ENCODE data around the gene DGCR6.
"Not testable (repeated sequence)": the region's sequence is repeated elsewhere in the genome, so short reads cannot be mapped to it uniquely, and the experiment has no call there.

The DGCR6 gene

GRCh38 chr22:18935889-18936529 lies 29.9 kb downstream of the DGCR6 start, which contains the start of gene PRODH:
PRODH (minus strand) TSS chr22:18936293; CDS start chr22:18936287, 6 bp downstream.
- Histone ChIP-seq H3K36me3 (ENCODE audit: insufficient read depth, low read depth, low read length) (no peaks in the 10 kb centered on the region), H3K9me3 (ENCODE audit: insufficient read depth, low read depth, low read length) (no peaks in the 10 kb centered on the region), H3K4me3 (ENCODE audit: low read length) (no peak within 1 kb of the TSS), H3K9ac (ENCODE audit: low read depth, low read length) (no peak within 1 kb of the TSS), H3K4me1 (ENCODE audit: insufficient read depth, low read length) (no peaks in the 10 kb centered on the region), H3K27ac (ENCODE audit: low read length) (no peak within 1 kb of the TSS), H3K27me3 (ENCODE audit: insufficient read depth, low read length) (no peaks in the 10 kb centered on the region)

DNA sequence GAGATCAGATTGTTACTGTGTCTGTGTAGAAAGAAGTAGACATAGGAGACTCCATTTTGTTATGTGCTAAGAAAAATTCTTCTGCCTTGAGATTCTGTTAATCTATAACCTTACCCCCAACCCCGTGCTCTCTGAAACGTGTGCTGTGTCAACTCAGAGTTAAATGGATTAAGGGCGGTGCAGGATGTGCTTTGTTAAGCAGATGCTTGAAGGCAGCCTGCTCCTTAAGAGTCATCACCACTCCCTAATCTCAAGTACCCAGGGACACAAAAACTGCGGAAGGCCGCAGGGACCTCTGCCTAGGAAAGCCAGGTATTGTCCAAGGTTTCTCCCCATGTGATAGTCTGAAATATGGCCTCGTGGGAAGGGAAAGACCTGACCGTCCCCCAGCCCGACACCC lies 32.6 kb downstream of the DGCR6 start:
- H3K27me3 ChIP-seq (ENCODE audit: insufficient read depth, low read length); H3K27ac ChIP-seq (ENCODE audit: low read length); H3K9ac ChIP-seq (ENCODE audit: low read depth, low read length); H3K36me3 ChIP-seq (ENCODE audit: insufficient read depth, low read depth, low read length); H3K4me1 ChIP-seq (ENCODE audit: insufficient read depth, low read length); H3K4me3 ChIP-seq (ENCODE audit: low read length); H3K9me3 ChIP-seq (ENCODE audit: insufficient read depth, low read depth, low read length): not testable (repeated sequence)

GRCh38 chr22:18947105-18947504 lies 41.0 kb downstream of the DGCR6 start:
- not testable (repeated sequence) for H3K9me3 ChIP-seq (ENCODE audit: insufficient read depth, low read depth, low read length); H3K36me3 ChIP-seq (ENCODE audit: insufficient read depth, low read depth, low read length); H3K4me3 ChIP-seq (ENCODE audit: low read length); H3K27ac ChIP-seq (ENCODE audit: low read length); H3K9ac ChIP-seq (ENCODE audit: low read depth, low read length); H3K4me1 ChIP-seq (ENCODE audit: insufficient read depth, low read length); H3K27me3 ChIP-seq (ENCODE audit: insufficient read depth, low read length)

DNA sequence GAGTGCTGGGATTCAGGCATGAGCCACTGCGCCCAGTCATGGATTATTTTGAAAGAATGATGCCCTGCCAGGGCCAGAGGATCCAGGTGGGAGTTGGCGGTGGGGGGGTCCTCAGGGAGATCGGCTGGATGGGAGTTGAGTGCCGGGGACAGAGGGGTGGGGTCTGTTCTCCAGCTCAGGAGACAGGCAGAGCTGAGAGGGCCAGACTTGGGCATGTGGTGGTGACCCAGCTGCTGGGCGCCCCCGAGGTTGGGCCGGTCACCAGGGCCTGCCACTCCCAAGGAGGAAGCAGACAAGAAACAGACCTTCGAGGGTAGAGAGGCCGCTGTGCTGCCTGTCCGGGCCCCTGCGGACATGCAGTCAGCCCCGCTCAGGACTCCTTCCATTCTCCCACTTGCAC lies 41.8 kb downstream of the DGCR6 start:
- Histone ChIP-seq H3K27ac (ENCODE audit: low read length) (no peak overlapping the region), H3K36me3 (ENCODE audit: insufficient read depth, low read depth, low read length) (peaks cover 9% of the 10 kb centered on the region), H3K9me3 (ENCODE audit: insufficient read depth, low read depth, low read length) (no peaks in the 10 kb centered on the region), H3K4me3 (ENCODE audit: low read length) (no peak overlapping the region), H3K4me1 (ENCODE audit: insufficient read depth, low read length) (no peaks in the 10 kb centered on the region; the same call in 1 of the 2 replicates), H3K9ac (ENCODE audit: low read depth, low read length) (peak overlapping the region; percentile 35; the same call in 1 of the 2 replicates), H3K27me3 (ENCODE audit: insufficient read depth, low read length) (no peaks in the 10 kb centered on the region)

- H3K9me3 ChIP-seq (ENCODE audit: insufficient read depth, low read depth, low read length) = no peaks in the 10 kb centered on the region
- H3K4me1 ChIP-seq (ENCODE audit: insufficient read depth, low read length) = no peaks in the 10 kb centered on the region; the same call in 1 of the 2 replicates
- H3K27ac ChIP-seq (ENCODE audit: low read length) = no peak overlapping the region
- H3K36me3 ChIP-seq (ENCODE audit: insufficient read depth, low read depth, low read length) = peaks cover 9% of the 10 kb centered on the region
- H3K9ac ChIP-seq (ENCODE audit: low read depth, low read length) = no peak overlapping the region
- H3K27me3 ChIP-seq (ENCODE audit: insufficient read depth, low read length) = no peaks in the 10 kb centered on the region
- no peak overlapping the region for H3K4me3 ChIP-seq (ENCODE audit: low read length)
Measured at GRCh38 chr22:18950141-18950540, 44.0 kb downstream of the DGCR6 start.

DNA sequence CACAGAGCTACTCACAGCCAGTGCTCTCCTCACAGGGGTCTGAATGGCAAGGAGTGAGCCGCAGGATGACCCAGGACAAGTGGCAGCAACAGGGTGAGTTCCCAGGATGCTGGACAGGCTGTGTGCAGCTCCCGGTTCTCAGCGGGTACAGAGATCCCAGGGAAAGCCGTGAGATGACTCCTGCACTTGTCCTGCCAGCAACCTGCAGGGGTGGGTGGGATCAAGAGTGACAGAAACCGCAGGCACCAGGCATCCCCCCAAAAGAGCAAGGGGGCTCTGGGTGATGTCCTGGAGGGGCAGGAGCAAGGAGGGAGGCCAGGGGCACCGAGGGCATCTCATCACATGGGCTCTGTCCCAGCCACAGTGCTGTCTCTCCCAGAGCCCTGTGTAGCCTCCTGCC lies 45.9 kb downstream of the DGCR6 start:
- no peak overlapping the region for H3K27ac ChIP-seq (ENCODE audit: low read length)
- H3K9ac ChIP-seq (ENCODE audit: low read depth, low read length) = no peak overlapping the region
- peaks cover 9% of the 10 kb centered on the region for H3K36me3 ChIP-seq (ENCODE audit: insufficient read depth, low read depth, low read length)
- no peaks in the 10 kb centered on the region for H3K9me3 ChIP-seq (ENCODE audit: insufficient read depth, low read depth, low read length)
- no peaks in the 10 kb centered on the region; the same call in 1 of the 2 replicates for H3K4me1 ChIP-seq (ENCODE audit: insufficient read depth, low read length)
- H3K4me3 ChIP-seq (ENCODE audit: low read length) = no peak overlapping the region
- H3K27me3 ChIP-seq (ENCODE audit: insufficient read depth, low read length) = no peaks in the 10 kb centered on the region

DNA sequence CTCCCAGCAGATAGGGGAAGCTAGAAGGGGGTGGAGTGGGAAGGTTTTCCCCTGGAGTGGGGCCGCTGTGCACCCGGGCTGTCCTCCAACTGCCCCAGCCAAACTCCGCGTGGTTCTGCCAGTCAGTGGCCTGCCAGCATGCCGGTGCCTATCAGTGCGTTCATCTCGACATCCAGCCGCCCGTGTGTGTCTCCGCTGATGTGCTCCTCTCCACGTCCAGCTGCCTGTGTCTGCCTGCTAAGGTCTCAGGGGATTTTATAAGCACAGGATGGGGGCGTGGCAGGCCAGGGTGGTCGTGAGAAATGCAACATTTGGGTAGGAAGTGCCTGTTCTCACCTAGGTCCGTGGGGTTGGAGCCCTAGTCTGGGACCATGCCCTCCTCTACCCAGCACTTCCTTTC lies 47.0 kb downstream of the DGCR6 start:
- H3K36me3 ChIP-seq (ENCODE audit: insufficient read depth, low read depth, low read length); H3K4me1 ChIP-seq (ENCODE audit: insufficient read depth, low read length); H3K9ac ChIP-seq (ENCODE audit: low read depth, low read length); H3K4me3 ChIP-seq (ENCODE audit: low read length); H3K27ac ChIP-seq (ENCODE audit: low read length); H3K9me3 ChIP-seq (ENCODE audit: insufficient read depth, low read depth, low read length); H3K27me3 ChIP-seq (ENCODE audit: insufficient read depth, low read length): not testable (repeated sequence)

- H3K27ac ChIP-seq (ENCODE audit: low read length); H3K4me3 ChIP-seq (ENCODE audit: low read length); H3K9ac ChIP-seq (ENCODE audit: low read depth, low read length); H3K27me3 ChIP-seq (ENCODE audit: insufficient read depth, low read length); H3K4me1 ChIP-seq (ENCODE audit: insufficient read depth, low read length); H3K9me3 ChIP-seq (ENCODE audit: insufficient read depth, low read depth, low read length); H3K36me3 ChIP-seq (ENCODE audit: insufficient read depth, low read depth, low read length): not testable (repeated sequence)
Measured at GRCh38 chr22:18954303-18954989, 48.3 kb downstream of the DGCR6 start.

GRCh38 chr22:18954990-18955571 lies 49.0 kb downstream of the DGCR6 start:
- no peaks in the 10 kb centered on the region for H3K4me1 ChIP-seq (ENCODE audit: insufficient read depth, low read length)
- no peak overlapping the region for H3K9ac ChIP-seq (ENCODE audit: low read depth, low read length)
- H3K27me3 ChIP-seq (ENCODE audit: insufficient read depth, low read length) = no peaks in the 10 kb centered on the region
- no peaks in the 10 kb centered on the region for H3K9me3 ChIP-seq (ENCODE audit: insufficient read depth, low read depth, low read length)
- no peaks in the 10 kb centered on the region for H3K36me3 ChIP-seq (ENCODE audit: insufficient read depth, low read depth, low read length)
- no peak overlapping the region for H3K4me3 ChIP-seq (ENCODE audit: low read length)
- H3K27ac ChIP-seq (ENCODE audit: low read length) = no peak overlapping the region

DNA sequence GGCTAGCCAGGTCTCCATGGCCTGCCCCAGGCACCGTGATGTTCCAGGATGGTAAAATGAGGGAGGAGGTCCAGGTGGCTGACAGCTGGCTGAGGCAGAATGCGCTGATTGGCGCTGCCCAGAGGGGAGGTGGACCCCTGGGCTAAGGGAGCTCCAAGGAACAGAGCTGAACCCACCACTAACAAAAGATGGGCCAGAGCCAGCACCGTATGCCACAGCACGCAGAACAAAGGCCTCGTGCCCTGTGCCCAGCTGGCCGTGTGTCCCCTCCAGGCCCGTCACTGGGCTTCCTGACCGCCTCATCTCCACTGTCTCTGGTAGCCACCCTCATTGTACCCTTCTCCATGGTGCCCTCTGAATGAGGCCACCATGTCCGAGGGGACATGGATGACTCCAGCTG lies 49.6 kb downstream of the DGCR6 start:
- no peaks in the 10 kb centered on the region for H3K4me1 ChIP-seq (ENCODE audit: insufficient read depth, low read length)
- no peak overlapping the region for H3K9ac ChIP-seq (ENCODE audit: low read depth, low read length)
- no peaks in the 10 kb centered on the region for H3K27me3 ChIP-seq (ENCODE audit: insufficient read depth, low read length)
- no peak overlapping the region for H3K27ac ChIP-seq (ENCODE audit: low read length)
- H3K36me3 ChIP-seq (ENCODE audit: insufficient read depth, low read depth, low read length) = no peaks in the 10 kb centered on the region
- no peaks in the 10 kb centered on the region for H3K9me3 ChIP-seq (ENCODE audit: insufficient read depth, low read depth, low read length)
- no peak overlapping the region for H3K4me3 ChIP-seq (ENCODE audit: low read length)

GRCh38 chr22:18956121-18956895 lies 50.2 kb downstream of the DGCR6 start:
- H3K27ac ChIP-seq (ENCODE audit: low read length); H3K27me3 ChIP-seq (ENCODE audit: insufficient read depth, low read length); H3K36me3 ChIP-seq (ENCODE audit: insufficient read depth, low read depth, low read length); H3K9me3 ChIP-seq (ENCODE audit: insufficient read depth, low read depth, low read length); H3K4me3 ChIP-seq (ENCODE audit: low read length); H3K4me1 ChIP-seq (ENCODE audit: insufficient read depth, low read length); H3K9ac ChIP-seq (ENCODE audit: low read depth, low read length): not testable (repeated sequence)

All from iPS-20b (cell line).